PC-3 (cell line): ENCODE results near the gene UPF2. TPM values are rescaled to one million over a fixed set of nuclear protein-coding genes. Genes with fewer than 3 reads are reported as not detected.

ENCODE experiments used
- ATAC-seq: fragments of 200-7000 bp; cut with Tn5 transposase; 2 replicates; pipeline ENCODE4 v1.9.1; 2020; ENCODE audit warnings: mild to moderate bottlenecking, moderate library complexity
- BruUV-seq: library from RNA; stranded (reverse); fragments of 400-500 nt; replicated peaks from 2 replicates; lab custom pipeline; 2021; lab: Mats Ljungman, UMichigan
- CTCF ChIA-PET: fragments of 300-600 bp; sonication (Branson Sonifier 250); formaldehyde crosslinking; loops from one replicate; lab custom pipeline; 2022; ENCODE audit warnings: antibody characterized with exemption; lab: Charles Lee
- POLR2A ChIA-PET: fragments of 300-600 bp; sonication (Branson Sonifier 250); formaldehyde crosslinking; loops from one replicate; lab custom pipeline; 2022; ENCODE audit warnings: antibody characterized with exemption; ENCODE audit not compliant: unreplicated experiment; lab: Charles Lee
- DNase-seq: peaks from one replicate; pipeline ENCODE4 v3.0.0-alpha.2; 2015
- H2AFZ ChIP-seq: fragments of 300-600 bp; sonication (generic); 2 replicates; pipeline ENCODE4 v1.6.0; 2016; ENCODE audit warnings: antibody characterized with exemption, low read length
- H3F3A ChIP-seq: fragments of 300-600 bp; sonication (generic); one replicate; pipeline ENCODE4 v1.6.0; 2017; ENCODE audit warnings: antibody characterized with exemption, low read length, control low read depth, mild to moderate bottlenecking; ENCODE audit not compliant: unreplicated experiment
- H3K27ac ChIP-seq: fragments of 300-600 bp; sonication (generic); 2 replicates; pipeline ENCODE4 v1.5.1; 2016; ENCODE audit warnings: mild to moderate bottlenecking, low read length
- H3K27me3 ChIP-seq: fragments of 300-600 bp; sonication (generic); 2 replicates; pipeline ENCODE4 v1.6.1; 2016; ENCODE audit warnings: low read length, mixed read lengths
- H3K36me3 ChIP-seq: fragments of 300-600 bp; sonication (generic); 2 replicates; pipeline ENCODE4 v1.6.1; 2016; ENCODE audit warnings: low read depth, mixed run types, low read length, mixed read lengths
- H3K4me1 ChIP-seq: fragments of 300-600 bp; sonication (generic); 2 replicates; pipeline ENCODE4 v1.5.1; 2016; ENCODE audit warnings: low read length; ENCODE audit not compliant: insufficient read depth
- H3K4me2 ChIP-seq: fragments of 300-600 bp; sonication (generic); 2 replicates; pipeline ENCODE4 v1.6.0; 2016; ENCODE audit warnings: low read length
- H3K4me3 ChIP-seq: fragments of 300-600 bp; sonication (generic); 2 replicates; pipeline ENCODE4 v1.5.1; 2016; ENCODE audit warnings: mild to moderate bottlenecking, low read length, mixed read lengths
- H3K79me2 ChIP-seq: fragments of 300-600 bp; sonication (generic); 2 replicates; pipeline ENCODE4 v1.6.1; 2017; ENCODE audit warnings: low read length, mixed read lengths
- H3K9ac ChIP-seq: fragments of 300-600 bp; sonication (generic); 2 replicates; pipeline ENCODE4 v1.6.0; 2016; ENCODE audit warnings: mild to moderate bottlenecking, low read length
- H3K9me2 ChIP-seq: fragments of 300-600 bp; sonication (generic); replicated peaks from 2 replicates; pipeline ENCODE4 v1.6.1; 2016; ENCODE audit warnings: mixed run types, low read length, mixed read lengths
- H3K9me3 ChIP-seq: fragments of 300-600 bp; sonication (generic); 2 replicates; pipeline ENCODE4 v1.6.1; 2016; ENCODE audit warnings: low read length, mixed read lengths
- H4K20me1 ChIP-seq: fragments of 300-600 bp; sonication (generic); 2 replicates; pipeline ENCODE4 v1.6.1; 2016; ENCODE audit warnings: low read length, mixed read lengths
- EZH2 ChIP-seq: fragments of 300-600 bp; sonication (generic); IDR thresholded peaks from one replicate; pipeline ENCODE4 v1.6.1; 2017; ENCODE audit warnings: antibody characterized with exemption, mild to moderate bottlenecking, low read length; ENCODE audit not compliant: unreplicated experiment
- EZH2phosphoT487 ChIP-seq: fragments of 300-600 bp; sonication (generic); IDR thresholded peaks from 2 replicates; pipeline ENCODE4 v1.6.1; 2018; ENCODE audit warnings: mild to moderate bottlenecking, antibody characterized with exemption, low read length, borderline replicate concordance
- intact Hi-C: fragments of 100-400 bp; cut with micrococcal nuclease; formaldehyde crosslinking; loops from 2 replicates; pipeline ENCODE4 v1.9.0; 2023
- total RNA-seq: library from RNA; depleted of rRNA; stranded (reverse); fragments of >200 nt; gene quantifications from 2 replicates; pipeline ENCODE4 v1.2.3, GENCODE V29; 2014
- TF ChIP-seq, protein P1 (sequence below): fragments of 300-600 bp; sonication (generic); conservative IDR thresholded peaks from 2 replicates; pipeline ENCODE4 v1.5.1; 2017; ENCODE audit warnings: antibody characterized with exemption, low read depth, mild to moderate bottlenecking, low read length

The UPF2 gene
- total RNA-seq, 1 experiment from 2014 or later = 12.0 TPM

DNA sequence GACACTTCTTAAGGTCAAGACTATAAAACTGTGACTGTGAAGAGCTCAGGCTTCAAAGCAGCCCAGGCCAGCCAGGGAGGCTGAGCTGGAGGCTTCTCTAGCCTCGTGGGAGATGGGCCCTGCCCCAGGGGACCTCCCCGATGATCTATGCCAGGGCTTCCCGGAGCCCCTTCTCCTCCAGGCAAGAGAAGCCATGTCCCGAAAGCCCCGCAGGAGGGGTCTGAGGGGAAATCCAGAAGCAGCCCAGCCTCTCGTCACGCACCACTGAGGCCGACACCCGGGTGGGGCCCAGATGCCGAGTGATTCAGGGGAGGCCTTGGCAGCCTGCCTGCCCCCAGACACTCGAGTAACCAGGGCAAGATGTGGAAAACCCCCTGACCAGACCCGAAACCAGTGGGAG is 155.8 kb downstream of the UPF2 start:
- ChIA-PET CTCF (no interaction called here), POLR2A (interaction anchor here (0.7 kb wide), 1 partner anchor 11 kb away, joined by 3 read pairs; no protein-coding TSS in a partner anchor)
- ATAC-seq = peak; percentile 14
- Histone ChIP-seq H4K20me1 (no peaks in the 10 kb centered on the region), H3K27ac (peak overlapping the region; percentile 85), H3K4me2 (no peak overlapping the region), H3K9me3 (no peaks in the 10 kb centered on the region), H2AFZ (no peak overlapping the region), H3K79me2 (no peaks in the 10 kb centered on the region), H3K9me2 (no peaks in the 10 kb centered on the region), H3K4me1 (peaks cover 29% of the 10 kb centered on the region), H3K36me3 (no peaks in the 10 kb centered on the region), H3K27me3 (no peaks in the 10 kb centered on the region), H3K4me3 (no peak overlapping the region), H3K9ac (peak overlapping the region; percentile 65), H3F3A (no peaks in the 10 kb centered on the region)
- intact Hi-C loops = no loop called here
- no peak for TF ChIP-seq EZH2
- TF ChIP-seq EZH2phosphoT487 = no peak
- TF ChIP-seq, protein P1, sequence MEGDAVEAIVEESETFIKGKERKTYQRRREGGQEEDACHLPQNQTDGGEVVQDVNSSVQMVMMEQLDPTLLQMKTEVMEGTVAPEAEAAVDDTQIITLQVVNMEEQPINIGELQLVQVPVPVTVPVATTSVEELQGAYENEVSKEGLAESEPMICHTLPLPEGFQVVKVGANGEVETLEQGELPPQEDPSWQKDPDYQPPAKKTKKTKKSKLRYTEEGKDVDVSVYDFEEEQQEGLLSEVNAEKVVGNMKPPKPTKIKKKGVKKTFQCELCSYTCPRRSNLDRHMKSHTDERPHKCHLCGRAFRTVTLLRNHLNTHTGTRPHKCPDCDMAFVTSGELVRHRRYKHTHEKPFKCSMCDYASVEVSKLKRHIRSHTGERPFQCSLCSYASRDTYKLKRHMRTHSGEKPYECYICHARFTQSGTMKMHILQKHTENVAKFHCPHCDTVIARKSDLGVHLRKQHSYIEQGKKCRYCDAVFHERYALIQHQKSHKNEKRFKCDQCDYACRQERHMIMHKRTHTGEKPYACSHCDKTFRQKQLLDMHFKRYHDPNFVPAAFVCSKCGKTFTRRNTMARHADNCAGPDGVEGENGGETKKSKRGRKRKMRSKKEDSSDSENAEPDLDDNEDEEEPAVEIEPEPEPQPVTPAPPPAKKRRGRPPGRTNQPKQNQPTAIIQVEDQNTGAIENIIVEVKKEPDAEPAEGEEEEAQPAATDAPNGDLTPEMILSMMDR = no peak
- peak; percentile 57 for DNase-seq
- no TSS peak for BruUV-seq

DNA sequence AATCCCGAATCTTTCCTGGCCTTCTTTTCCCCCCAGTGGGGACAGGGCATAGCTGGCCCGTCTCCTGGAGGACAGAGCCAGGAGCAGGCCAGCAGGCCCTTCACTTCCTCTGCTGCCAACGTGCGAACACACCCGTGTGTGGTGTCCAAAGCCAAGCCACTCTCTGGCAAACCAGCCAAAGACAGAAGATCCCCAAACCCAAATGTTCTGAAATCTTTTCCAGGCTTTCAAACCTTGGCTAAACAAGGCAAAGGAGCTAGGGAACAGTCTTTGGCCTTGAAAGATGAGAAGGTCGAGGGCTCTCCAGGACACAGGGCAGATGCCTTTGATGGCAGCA is 156.5 kb downstream of the UPF2 start:
- POLR2A ChIA-PET = interaction anchor here (0.7 kb wide), 2 partner anchors 12 to 87 kb away, joined by 3 to 4 read pairs; no protein-coding TSS in a partner anchor
- no peaks in the 10 kb centered on the region for H4K20me1 ChIP-seq
- H3K27me3 ChIP-seq = no peaks in the 10 kb centered on the region
- no peaks in the 10 kb centered on the region for H3K79me2 ChIP-seq
- H3K4me3 ChIP-seq = no peak overlapping the region
- H2AFZ ChIP-seq = no peak overlapping the region
- H3K9me3 ChIP-seq = no peaks in the 10 kb centered on the region
- DNase-seq = no peak
- H3K4me2 ChIP-seq = no peak overlapping the region
- ATAC-seq = no peak
- H3K4me1 ChIP-seq = peaks cover 37% of the 10 kb centered on the region
- no peaks in the 10 kb centered on the region for H3F3A ChIP-seq
- H3K36me3 ChIP-seq = no peaks in the 10 kb centered on the region
- H3K27ac ChIP-seq = peak overlapping the region; percentile 85
- no peaks in the 10 kb centered on the region for H3K9me2 ChIP-seq
- intact Hi-C loops = no loop called here
- TF ChIP-seq EZH2phosphoT487 (no peak), EZH2 (no peak)
- TF ChIP-seq, protein P1 = no peak
- peak overlapping the region; percentile 55 for H3K9ac ChIP-seq
- BruUV-seq = no TSS peak
- CTCF ChIA-PET = no interaction called here

DNA sequence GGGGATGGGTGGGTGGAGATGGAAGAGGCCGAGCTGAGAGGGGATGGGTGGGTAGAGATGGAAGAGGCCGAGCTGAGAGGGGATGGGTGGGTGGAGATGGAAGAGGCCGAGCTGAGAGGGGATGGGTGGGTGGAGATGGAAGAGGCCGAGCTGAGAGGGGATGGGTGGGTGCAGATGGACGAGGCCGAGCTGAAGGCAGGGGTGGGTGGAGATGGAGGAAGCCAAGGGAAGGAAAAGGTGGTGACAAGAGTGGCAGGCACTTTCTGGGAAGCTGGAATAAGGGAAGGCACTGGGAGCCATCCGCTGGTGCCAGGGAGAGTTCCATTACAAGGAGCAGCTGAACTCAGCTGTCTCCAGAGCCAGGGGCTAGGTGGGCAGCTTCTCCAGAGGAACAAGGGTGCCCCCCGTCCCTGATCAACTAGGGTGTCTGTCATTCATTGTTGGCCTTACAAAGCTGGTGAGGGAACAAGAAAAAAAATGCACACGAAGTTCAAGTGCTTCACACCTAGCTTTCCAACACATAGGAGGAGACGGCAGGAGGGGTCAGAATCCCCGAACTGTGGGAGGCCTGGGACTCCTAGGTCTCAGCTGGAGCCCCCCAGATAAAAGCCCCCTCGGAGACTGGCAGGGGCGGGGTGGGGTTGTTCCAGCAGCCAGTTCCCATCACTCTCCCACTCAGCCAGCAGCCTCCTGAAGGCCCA is 157.0 kb downstream of the UPF2 start:
- no peaks in the 10 kb centered on the region for H3K27me3 ChIP-seq
- intact Hi-C loops = no loop called here
- no peaks in the 10 kb centered on the region for H3K9me3 ChIP-seq
- H3F3A ChIP-seq = no peaks in the 10 kb centered on the region
- no peaks in the 10 kb centered on the region for H4K20me1 ChIP-seq
- no peak overlapping the region for H3K4me3 ChIP-seq
- TF ChIP-seq EZH2phosphoT487 (no peak), EZH2 (no peak)
- TF ChIP-seq, protein P1 = no peak
- no peaks in the 10 kb centered on the region for H3K36me3 ChIP-seq
- no peak overlapping the region for H2AFZ ChIP-seq
- no TSS peak for BruUV-seq
- H3K4me2 ChIP-seq = no peak overlapping the region
- CTCF ChIA-PET = no interaction called here
- H3K4me1 ChIP-seq = peaks cover 42% of the 10 kb centered on the region
- H3K9me2 ChIP-seq = no peaks in the 10 kb centered on the region
- H3K9ac ChIP-seq = peak overlapping the region; percentile 55
- DNase-seq (no peak), ATAC-seq (no peak)
- H3K79me2 ChIP-seq = no peaks in the 10 kb centered on the region
- H3K27ac ChIP-seq = peak overlapping the region; percentile 85
- POLR2A ChIA-PET = interaction anchor here (0.7 kb wide), 1 partner anchor 87 kb away, joined by 4 read pairs; no protein-coding TSS in a partner anchor
